ENCODE results near the gene ZNF766.
"Not testable (repeated sequence)": the region's sequence is repeated elsewhere in the genome, so short reads cannot be mapped to it uniquely, and the experiment has no call there.

ZNF766 gene

GRCh38 chr19:52277471-52277870, 8.1 kb downstream of the ZNF766 start:
- no peak for DNase-seq

GRCh38 chr19:52286256-52286655, 16.9 kb downstream of the ZNF766 start:
- DNase-seq = no peak

GRCh38 chr19:52291781-52292180, 22.4 kb downstream of the ZNF766 start:
- no peak for DNase-seq

GRCh38 chr19:52292946-52293345, 23.6 kb downstream of the ZNF766 start:
- not testable (repeated sequence) for DNase-seq

GRCh38 chr19:52296400-52296772, 27.0 kb downstream of the ZNF766 start:
- DNase-seq = no peak

- DNase-seq = peak; percentile 68 to 71
Observed at GRCh38 chr19:52296773-52297600, 27.6 kb downstream of the ZNF766 start, which contains the start of gene ZNF480. Gene ZNF480 (plus strand): TSS chr19:52297169. CDS start chr19:52300413, 3,244 bp downstream.

GRCh38 chr19:52297601-52298364, 28.4 kb downstream of the ZNF766 start:
- DNase-seq = peak; percentile 34 to 46

GRCh38 chr19:52307275-52307674, 37.9 kb downstream of the ZNF766 start:
- DNase-seq = no peak

- no peak for DNase-seq
Observed at GRCh38 chr19:52322429-52322828, 53.0 kb downstream of the ZNF766 start.

GRCh38 chr19:52331757-52332156, 62.4 kb downstream of the ZNF766 start:
- no peak for DNase-seq

GRCh38 chr19:52335768-52336116, 66.4 kb downstream of the ZNF766 start:
- no peak for DNase-seq

GRCh38 chr19:52336117-52336790, 66.9 kb downstream of the ZNF766 start, which contains the start of gene ZNF610:
Gene ZNF610 (plus strand): TSS chr19:52336243. CDS start chr19:52349173, 12,930 bp downstream.
- DNase-seq = peak; percentile 51 to 52

- no peak for DNase-seq
Observed at GRCh38 chr19:52336791-52337381, 67.5 kb downstream of the ZNF766 start.

- not testable (repeated sequence) for DNase-seq
Observed at GRCh38 chr19:52339022-52339421, 69.6 kb downstream of the ZNF766 start.

GRCh38 chr19:52343548-52343947, 74.2 kb downstream of the ZNF766 start:
- no peak for DNase-seq

- no peak for DNase-seq
Observed at GRCh38 chr19:52345162-52345561, 75.8 kb downstream of the ZNF766 start.
